BJ (cell line): Measurements from ENCODE around the gene CCDC12. TPM values are rescaled to one million over a fixed set of nuclear protein-coding genes. Genes with fewer than 3 reads are reported as not detected.

Experiments
- CTCF ChIA-PET: fragments of 350-600 bp; formaldehyde crosslinking; extraction: SDS; loops from one replicate; lab custom pipeline; 2021; ENCODE audit warnings: antibody characterized with exemption, inconsistent platforms; lab: Yijun Ruan, JAX
- POLR2A ChIA-PET: fragments of 300-600 bp; sonication (Branson Sonifier 250); formaldehyde crosslinking; extraction: SDS; loops from one replicate; lab custom pipeline; 2021; ENCODE audit warnings: antibody characterized with exemption; lab: Charles Lee
- DNase-seq: peaks from one replicate; pipeline ENCODE4 v3.0.0-alpha.2; 2011; ENCODE audit warnings: low read depth
- H3K27me3 ChIP-seq: 2 replicates; pipeline ENCODE4 v1.6.0; 2011; ENCODE audit warnings: low read length; ENCODE audit not compliant: control insufficient read depth, insufficient read depth
- H3K36me3 ChIP-seq: 2 replicates; pipeline ENCODE4 v1.5.1; 2011; ENCODE audit warnings: low read length; ENCODE audit not compliant: control insufficient read depth, insufficient read depth
- H3K4me3 ChIP-seq: 2 replicates; pipeline ENCODE4 v1.5.1; 2011; ENCODE audit warnings: low read depth, mild to moderate bottlenecking, control low read depth, low read length
- polyA plus RNA-seq: library from polyadenylated mRNA; depleted of rRNA; stranded (reverse); fragments of >200 nt; gene quantifications from 2 replicates; pipeline ENCODE4 v1.2.3, GENCODE V29; 2011
- TF ChIP-seq, protein P1 (sequence below): IDR thresholded peaks from 2 replicates; pipeline ENCODE4 v1.5.1; 2011; ENCODE audit warnings: low read depth, mild to moderate bottlenecking, control low read depth, inconsistent platforms, low read length, moderate library complexity; ENCODE audit not compliant: insufficient read depth

The CCDC12 gene
- polyA plus RNA-seq, 1 experiment: 20.8 TPM

DNA sequence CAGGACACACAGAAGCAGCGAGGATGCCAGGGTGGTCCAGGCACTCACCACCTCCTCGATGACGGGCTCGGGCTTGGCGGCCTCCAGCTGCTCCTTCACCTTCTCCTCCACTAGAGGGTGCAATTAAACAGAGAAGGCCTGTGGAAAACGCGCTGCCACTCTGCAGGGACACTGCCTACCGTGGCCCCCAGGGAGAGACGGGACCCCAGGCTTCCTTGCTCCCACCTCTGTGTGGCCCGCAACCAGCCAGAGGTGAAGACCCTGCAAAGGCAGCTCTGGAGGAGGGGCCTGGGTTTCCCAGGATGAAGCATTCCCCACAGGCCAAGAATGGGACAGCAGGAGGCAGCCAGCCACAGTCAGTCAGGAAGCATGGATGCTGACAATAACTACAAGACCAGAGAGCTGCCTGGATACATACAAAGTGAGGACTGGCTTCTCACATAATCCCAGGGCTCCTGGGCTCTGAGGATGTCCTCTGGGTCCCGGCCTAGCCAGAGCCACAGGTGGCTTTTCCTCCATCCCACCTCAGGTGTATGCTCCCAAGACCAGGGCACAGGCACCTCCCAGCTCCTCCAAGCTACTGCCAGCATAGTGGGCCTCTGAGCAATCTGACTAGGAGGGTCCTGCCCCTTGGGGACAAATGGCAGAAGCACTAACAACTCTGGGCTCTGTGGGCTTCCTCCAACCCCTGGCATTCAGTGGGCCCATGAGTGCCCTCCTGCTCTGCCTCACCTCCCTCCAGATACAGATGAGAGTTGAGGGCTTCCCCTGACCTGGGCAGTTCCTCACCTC, 52.8 kb downstream of the CCDC12 start:
- TF ChIP-seq, protein P1, sequence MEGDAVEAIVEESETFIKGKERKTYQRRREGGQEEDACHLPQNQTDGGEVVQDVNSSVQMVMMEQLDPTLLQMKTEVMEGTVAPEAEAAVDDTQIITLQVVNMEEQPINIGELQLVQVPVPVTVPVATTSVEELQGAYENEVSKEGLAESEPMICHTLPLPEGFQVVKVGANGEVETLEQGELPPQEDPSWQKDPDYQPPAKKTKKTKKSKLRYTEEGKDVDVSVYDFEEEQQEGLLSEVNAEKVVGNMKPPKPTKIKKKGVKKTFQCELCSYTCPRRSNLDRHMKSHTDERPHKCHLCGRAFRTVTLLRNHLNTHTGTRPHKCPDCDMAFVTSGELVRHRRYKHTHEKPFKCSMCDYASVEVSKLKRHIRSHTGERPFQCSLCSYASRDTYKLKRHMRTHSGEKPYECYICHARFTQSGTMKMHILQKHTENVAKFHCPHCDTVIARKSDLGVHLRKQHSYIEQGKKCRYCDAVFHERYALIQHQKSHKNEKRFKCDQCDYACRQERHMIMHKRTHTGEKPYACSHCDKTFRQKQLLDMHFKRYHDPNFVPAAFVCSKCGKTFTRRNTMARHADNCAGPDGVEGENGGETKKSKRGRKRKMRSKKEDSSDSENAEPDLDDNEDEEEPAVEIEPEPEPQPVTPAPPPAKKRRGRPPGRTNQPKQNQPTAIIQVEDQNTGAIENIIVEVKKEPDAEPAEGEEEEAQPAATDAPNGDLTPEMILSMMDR: peak; percentile 70
- no peak overlapping the region for H3K4me3 ChIP-seq
- no peaks in the 10 kb centered on the region for H3K27me3 ChIP-seq
- CTCF ChIA-PET: interaction anchor here (0.5 to 7.0 kb wide), 23 partner anchors 10 to 475 kb away, joined by 3 to 47 read pairs (median 4); partner anchors contain the start of gene CCDC12
- H3K36me3 ChIP-seq: peaks cover 44% of the 10 kb centered on the region
- POLR2A ChIA-PET: no interaction called here
- no peak for DNase-seq

DNA sequence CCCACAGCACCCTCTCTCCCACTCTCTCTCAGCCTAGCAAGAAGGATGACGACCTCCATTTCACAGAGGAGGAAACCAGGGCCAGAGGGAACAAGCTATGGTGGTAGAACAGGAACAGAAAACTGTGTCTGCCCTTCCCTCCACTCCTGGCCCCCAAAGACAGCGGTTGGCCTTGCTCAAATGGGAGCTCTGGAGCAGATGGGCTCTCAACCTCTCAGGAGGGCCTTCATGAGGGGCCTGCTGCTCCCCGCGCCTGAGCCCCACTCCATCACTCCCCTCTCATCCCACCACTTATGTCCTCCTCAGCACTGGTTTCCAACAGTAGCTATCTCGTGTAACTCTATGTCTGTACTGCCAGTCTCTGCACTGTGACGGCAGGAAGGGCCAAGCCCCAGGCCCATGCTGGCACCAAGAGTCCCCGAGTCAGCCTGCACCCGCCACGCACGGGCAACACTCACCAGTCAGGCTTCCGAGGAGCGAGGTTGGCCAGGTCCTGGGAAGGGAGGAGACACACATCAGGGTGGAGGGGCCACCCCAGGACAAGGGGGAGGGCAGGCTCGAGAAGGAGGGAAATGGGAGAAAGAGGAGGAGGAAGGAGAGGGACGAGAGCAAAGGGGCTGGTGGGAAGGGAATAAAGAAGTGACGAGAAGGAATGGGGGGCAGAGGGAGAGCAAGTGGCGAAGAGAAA, 53.5 kb downstream of the CCDC12 start:
- CTCF ChIA-PET: interaction anchor here (0.5 to 7.0 kb wide), 22 partner anchors 8 to 476 kb away, joined by 3 to 47 read pairs (median 4); partner anchors contain the start of gene CCDC12
- Histone ChIP-seq H3K36me3 (peaks cover 46% of the 10 kb centered on the region), H3K27me3 (no peaks in the 10 kb centered on the region), H3K4me3 (no peak overlapping the region)
- POLR2A ChIA-PET: no interaction called here
- TF ChIP-seq, protein P1: no peak
- DNase-seq: no peak

DNA sequence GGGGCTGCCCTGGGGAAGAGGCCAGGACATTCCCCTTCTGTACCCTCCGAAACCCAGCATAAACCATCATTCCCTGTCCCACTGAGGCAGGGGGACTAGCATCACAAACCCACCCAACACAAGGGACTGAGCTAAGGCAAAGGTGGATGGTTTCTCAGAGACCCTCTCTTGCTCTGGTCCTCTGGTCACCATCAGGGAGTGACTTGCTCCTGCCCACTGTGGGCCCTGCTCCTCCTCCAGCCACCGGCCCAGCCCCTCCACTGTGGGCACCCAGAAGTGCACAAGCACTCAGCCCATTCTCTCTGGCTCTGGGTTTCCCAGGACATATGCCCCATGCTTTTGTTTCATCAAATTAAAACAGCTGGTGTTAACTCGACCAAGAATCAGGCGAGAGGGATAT, 54.1 kb downstream of the CCDC12 start:
- no peak for DNase-seq
- H3K27me3 ChIP-seq: no peaks in the 10 kb centered on the region
- TF ChIP-seq, protein P1: no peak
- POLR2A ChIA-PET: no interaction called here
- H3K36me3 ChIP-seq: peaks cover 45% of the 10 kb centered on the region
- CTCF ChIA-PET: interaction anchor here (1.1 to 7.0 kb wide), 11 partner anchors 8 to 477 kb away, joined by 3 to 47 read pairs (median 5); partner anchors contain the start of gene CCDC12
- H3K4me3 ChIP-seq: no peak overlapping the region

DNA sequence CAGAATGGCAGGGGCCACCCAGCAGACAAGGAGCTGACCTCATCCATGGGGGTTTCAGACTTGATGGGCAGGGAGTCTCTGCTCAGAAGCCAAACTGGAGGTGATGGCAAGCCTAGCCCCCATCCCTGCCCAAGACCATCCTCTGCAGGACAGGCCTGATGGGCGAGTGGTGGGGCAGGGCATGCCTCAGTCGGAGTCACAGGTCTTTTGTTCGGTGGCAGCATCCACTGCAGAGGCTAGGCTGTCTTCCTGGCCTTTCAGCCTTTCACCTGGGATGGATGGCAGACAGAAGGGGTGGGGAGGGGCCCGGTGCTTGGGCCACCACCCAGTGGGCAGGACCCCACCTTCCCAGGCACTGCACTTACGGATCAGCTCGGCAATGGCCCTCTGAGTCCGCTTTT, 54.7 kb downstream of the CCDC12 start:
- Histone ChIP-seq H3K27me3 (no peaks in the 10 kb centered on the region), H3K4me3 (no peak overlapping the region), H3K36me3 (peaks cover 43% of the 10 kb centered on the region)
- CTCF ChIA-PET: interaction anchor here (1.2 to 7.0 kb wide), 6 partner anchors 9 to 216 kb away, joined by 4 to 47 read pairs (median 13); no protein-coding TSS in a partner anchor
- POLR2A ChIA-PET: no interaction called here
- TF ChIP-seq, protein P1: no peak
- DNase-seq: no peak

DNA sequence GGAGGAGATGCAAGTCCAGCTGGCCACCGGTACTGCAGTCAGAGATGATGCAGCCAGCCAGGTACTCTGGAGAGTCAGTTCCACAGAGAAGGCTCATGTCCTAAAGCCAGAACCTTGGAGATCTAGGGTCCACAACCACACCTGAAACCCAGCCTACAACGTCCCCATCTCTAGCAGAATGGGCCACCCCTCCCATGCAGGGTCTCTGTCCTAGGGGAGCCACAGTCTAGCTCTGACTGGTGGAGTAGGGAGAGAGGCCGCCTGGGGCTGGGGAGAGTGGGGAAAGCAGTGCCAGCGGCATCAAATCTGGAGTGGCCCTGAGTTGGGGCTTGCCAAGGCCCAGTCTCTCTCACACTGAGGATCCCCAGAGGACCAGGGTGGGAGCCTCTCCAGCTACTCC, 55.5 kb downstream of the CCDC12 start:
- H3K27me3 ChIP-seq: no peaks in the 10 kb centered on the region
- peaks cover 43% of the 10 kb centered on the region for H3K36me3 ChIP-seq
- ChIA-PET POLR2A (no interaction called here), CTCF (interaction anchor here (1.3 to 7.0 kb wide), 5 partner anchors 10 to 215 kb away, joined by 3 to 47 read pairs (median 18); no protein-coding TSS in a partner anchor)
- DNase-seq: no peak
- TF ChIP-seq, protein P1: no peak
- H3K4me3 ChIP-seq: no peak overlapping the region
